ENCODE results near the gene AADACL4. TPM values are rescaled to one million over a fixed set of nuclear protein-coding genes. Genes with fewer than 3 reads are reported as not detected.

Gene AADACL4
- total and polyA plus RNA-seq, 2 experiments from 2014 or later, result 0.20 TPM; not detected in 1

DNA sequence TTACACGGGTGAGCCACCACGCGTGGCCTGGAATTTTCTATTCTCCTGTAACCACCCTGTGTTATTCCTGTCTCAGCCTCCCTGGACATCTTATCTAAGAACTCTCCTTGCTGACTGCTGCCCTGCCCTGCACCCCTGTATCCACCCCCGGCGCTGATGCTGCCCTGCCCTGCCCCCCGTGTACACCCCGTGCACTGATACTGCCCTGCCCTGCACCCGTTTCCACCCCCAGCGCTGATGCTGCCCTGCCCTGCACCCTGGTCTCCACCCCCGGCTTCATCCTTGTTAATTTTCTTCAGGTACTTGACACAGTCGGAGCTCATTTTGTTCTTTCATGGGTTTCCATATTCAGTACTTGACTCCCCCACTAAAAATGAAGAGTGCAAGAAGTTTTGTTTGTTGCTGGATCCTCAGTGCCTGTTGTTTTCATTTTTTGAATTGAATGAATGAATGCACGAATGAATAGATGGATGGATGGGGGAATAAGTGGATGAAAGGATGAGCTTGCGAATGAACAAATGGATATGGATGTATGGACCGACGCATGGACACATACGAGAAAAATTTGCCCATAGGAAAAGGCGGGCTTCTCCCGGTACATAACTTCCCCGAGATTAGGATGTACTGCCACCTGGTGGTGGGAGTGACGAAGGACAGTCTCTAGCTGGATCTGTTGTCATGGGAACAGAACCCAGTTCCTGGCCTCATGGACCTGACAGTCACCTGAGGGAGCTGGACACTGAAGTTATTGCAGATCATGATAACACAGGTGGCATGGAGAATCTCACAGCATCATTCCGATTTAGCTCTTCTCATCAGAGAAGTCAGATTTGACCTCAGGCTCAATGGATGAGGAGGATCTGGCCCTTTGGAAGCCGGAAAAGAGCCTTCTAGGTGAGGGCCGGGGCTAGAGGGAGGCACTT lies 14.9 kb downstream of the AADACL4 start:
- no peak overlapping the region for H3K4me2 ChIP-seq
- H3K4me3 ChIP-seq, result no peak overlapping the region
- peaks cover 11% of the 10 kb centered on the region for H3K4me1 ChIP-seq (ENCODE audit: insufficient read depth)
- TF ChIP-seq EZH2 (IDR thresholded peaks at IDR 0.05; ENCODE audit: borderline replicate concordance) (no peak), EZH2phosphoT487 (IDR thresholded peaks at IDR 0.05; ENCODE audit: low read depth, severe bottlenecking, unreplicated experiment) (no peak)
- TF ChIP-seq, protein P1, sequence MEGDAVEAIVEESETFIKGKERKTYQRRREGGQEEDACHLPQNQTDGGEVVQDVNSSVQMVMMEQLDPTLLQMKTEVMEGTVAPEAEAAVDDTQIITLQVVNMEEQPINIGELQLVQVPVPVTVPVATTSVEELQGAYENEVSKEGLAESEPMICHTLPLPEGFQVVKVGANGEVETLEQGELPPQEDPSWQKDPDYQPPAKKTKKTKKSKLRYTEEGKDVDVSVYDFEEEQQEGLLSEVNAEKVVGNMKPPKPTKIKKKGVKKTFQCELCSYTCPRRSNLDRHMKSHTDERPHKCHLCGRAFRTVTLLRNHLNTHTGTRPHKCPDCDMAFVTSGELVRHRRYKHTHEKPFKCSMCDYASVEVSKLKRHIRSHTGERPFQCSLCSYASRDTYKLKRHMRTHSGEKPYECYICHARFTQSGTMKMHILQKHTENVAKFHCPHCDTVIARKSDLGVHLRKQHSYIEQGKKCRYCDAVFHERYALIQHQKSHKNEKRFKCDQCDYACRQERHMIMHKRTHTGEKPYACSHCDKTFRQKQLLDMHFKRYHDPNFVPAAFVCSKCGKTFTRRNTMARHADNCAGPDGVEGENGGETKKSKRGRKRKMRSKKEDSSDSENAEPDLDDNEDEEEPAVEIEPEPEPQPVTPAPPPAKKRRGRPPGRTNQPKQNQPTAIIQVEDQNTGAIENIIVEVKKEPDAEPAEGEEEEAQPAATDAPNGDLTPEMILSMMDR (IDR thresholded peaks at IDR 0.05; ENCODE audit: poor library complexity), result peak; percentile 89
- H3K27me3 ChIP-seq, result no peaks in the 10 kb centered on the region
- H3K9me2 ChIP-seq (replicated peaks; ENCODE audit: insufficient read depth), result no peaks in the 10 kb centered on the region
- WGBS (ENCODE audit: low lambda C conversion rate, missing lambda C conversion rate), result 52% methylated on average over 22 of the region's 23 CpGs
- H3K79me2 ChIP-seq, result no peaks in the 10 kb centered on the region
- H3K36me3 ChIP-seq (replicated peaks; ENCODE audit: insufficient read depth, low read depth), result no peaks in the 10 kb centered on the region
- DNase-seq (ENCODE audit: low spot score), result peak; percentile 86
- no peaks in the 10 kb centered on the region for H4K20me1 ChIP-seq (ENCODE audit: insufficient read depth, poor library complexity, severe bottlenecking)
- no peaks in the 10 kb centered on the region for H3K9me3 ChIP-seq (ENCODE audit: low read depth)
- H2AFZ ChIP-seq, result no peak overlapping the region
- no peak overlapping the region for H3K27ac ChIP-seq

DNA sequence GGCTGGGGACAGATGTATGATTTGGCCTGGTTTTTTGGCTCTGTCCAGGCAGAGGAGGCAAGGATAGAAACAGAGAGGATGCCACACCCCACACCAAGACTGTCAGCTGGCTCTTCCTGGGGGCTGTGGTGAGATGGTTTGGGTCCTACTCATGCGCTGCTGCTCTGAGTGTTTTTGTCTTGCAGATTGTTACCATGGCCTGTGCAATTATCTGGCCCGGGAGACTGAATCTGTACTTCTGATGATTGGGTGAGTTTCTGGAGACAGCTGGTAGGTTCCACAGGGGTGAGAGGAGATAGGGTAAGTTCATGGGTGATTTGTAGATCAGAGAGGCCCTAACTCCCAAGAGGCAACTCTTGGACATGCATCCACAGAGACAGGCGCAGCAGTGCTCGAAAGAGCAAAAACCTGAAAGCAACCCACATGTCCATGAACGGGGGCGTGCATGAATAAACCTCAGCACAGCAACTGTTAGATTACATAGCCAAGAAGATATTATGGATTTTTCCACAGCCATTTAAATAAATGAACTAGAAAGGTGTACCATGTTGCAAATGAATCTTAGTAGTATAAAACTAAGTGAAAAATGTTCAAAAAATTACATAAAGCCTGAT lies 17.8 kb downstream of the AADACL4 start:
- Histone ChIP-seq H3K9me3 (ENCODE audit: low read depth) (no peaks in the 10 kb centered on the region), H4K20me1 (ENCODE audit: insufficient read depth, poor library complexity, severe bottlenecking) (no peaks in the 10 kb centered on the region), H3K27ac (no peak overlapping the region), H3K36me3 (replicated peaks; ENCODE audit: insufficient read depth, low read depth) (no peaks in the 10 kb centered on the region), H3K4me1 (ENCODE audit: insufficient read depth) (no peaks in the 10 kb centered on the region), H3K27me3 (no peaks in the 10 kb centered on the region), H3K4me3 (no peak overlapping the region), H2AFZ (no peak overlapping the region), H3K79me2 (no peaks in the 10 kb centered on the region), H3K4me2 (no peak overlapping the region), H3K9me2 (replicated peaks; ENCODE audit: insufficient read depth) (no peaks in the 10 kb centered on the region)
- TF ChIP-seq, protein P1 (IDR thresholded peaks at IDR 0.05; ENCODE audit: poor library complexity), result no peak
- no peak for TF ChIP-seq EZH2phosphoT487 (IDR thresholded peaks at IDR 0.05; ENCODE audit: low read depth, severe bottlenecking, unreplicated experiment)
- TF ChIP-seq EZH2 (IDR thresholded peaks at IDR 0.05; ENCODE audit: borderline replicate concordance), result no peak
- WGBS (ENCODE audit: low lambda C conversion rate, missing lambda C conversion rate), result 92% methylated on average over 6 of the region's 6 CpGs
- no peak for DNase-seq (ENCODE audit: low spot score)

DNA sequence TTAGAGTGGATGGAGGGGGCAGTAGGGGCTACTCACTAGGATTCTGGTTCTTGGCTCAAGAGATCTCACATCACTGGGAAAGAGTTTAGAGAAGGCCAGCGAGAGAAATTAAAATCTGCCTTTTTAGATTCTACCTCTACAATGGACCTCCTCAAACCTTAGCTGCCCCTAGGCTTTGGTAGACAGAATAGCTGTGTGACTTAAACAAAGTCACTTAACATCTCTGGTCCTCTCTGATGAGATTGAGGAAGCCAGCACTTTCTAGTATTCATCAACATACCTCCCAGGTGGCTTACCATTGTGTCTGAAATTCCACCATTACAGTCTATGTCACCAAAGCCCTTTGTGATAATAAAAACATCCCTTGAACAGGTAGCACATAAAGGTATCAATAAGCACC lies 18.7 kb downstream of the AADACL4 start:
- 92% methylated on average over 1 of the region's 1 CpG for WGBS (ENCODE audit: low lambda C conversion rate, missing lambda C conversion rate)
- no peak for DNase-seq (ENCODE audit: low spot score)
- Histone ChIP-seq H3K36me3 (replicated peaks; ENCODE audit: insufficient read depth, low read depth) (no peaks in the 10 kb centered on the region), H3K9me2 (replicated peaks; ENCODE audit: insufficient read depth) (no peaks in the 10 kb centered on the region), H4K20me1 (ENCODE audit: insufficient read depth, poor library complexity, severe bottlenecking) (no peaks in the 10 kb centered on the region), H3K79me2 (no peaks in the 10 kb centered on the region), H2AFZ (no peak overlapping the region), H3K4me1 (ENCODE audit: insufficient read depth) (no peaks in the 10 kb centered on the region), H3K4me2 (no peak overlapping the region), H3K9me3 (ENCODE audit: low read depth) (no peaks in the 10 kb centered on the region), H3K27me3 (no peaks in the 10 kb centered on the region), H3K27ac (no peak overlapping the region), H3K4me3 (no peak overlapping the region)
- TF ChIP-seq, protein P1 (IDR thresholded peaks at IDR 0.05; ENCODE audit: poor library complexity), result no peak
- TF ChIP-seq EZH2phosphoT487 (IDR thresholded peaks at IDR 0.05; ENCODE audit: low read depth, severe bottlenecking, unreplicated experiment), result no peak
- no peak for TF ChIP-seq EZH2 (IDR thresholded peaks at IDR 0.05; ENCODE audit: borderline replicate concordance)

Measured in hepatocyte (in vitro differentiated cells).